Heart left ventricle (tissue), 13 donors: ENCODE measurements around the gene PALLD.

Experiments used
- CTCF ChIP-seq, 12 donors: fragments of 200-600 bp; sonication (generic) in 4 of 12; IDR thresholded peaks; one replicate each; pipeline versions ENCODE4 v1.5.0 to v1.8.0; 2018 to 2022; ENCODE audit warnings: antibody characterized with exemption in 12 of 12, mild to moderate bottlenecking in 5 of 12
- POLR2A ChIP-seq, 2 donors: fragments of 450-650 bp; IDR thresholded peaks; one replicate each; pipeline ENCODE4 v1.6.1; 2017; ENCODE audit warnings: antibody characterized with exemption in 2 of 2, mild to moderate bottlenecking in 2 of 2, moderate library complexity in 2 of 2
- donor health status: ischemic (EF 13 %, LVEDD 7.1; RV severe dilation, severe dysfunction).
- donor health status: DM: no; HTN: yes; CAD: no.
- donor health status: DM: no; HTN: no; CAD: no.
- donor health status: ischemic (EF 25% LVEDD 6.9; RV normal size, moderate dysfunction).
- donor health status: ischemic (EF 25% LVEDD 5.7; RV mildly dilated, moderate dysfunction).
- donor health status: ischemic (EF 35%, LVEDD 5.7; RV mildly dilated, moderate dysfunction).
- donor health status: nonischemic (EF 11% LVEDD 7.7; RV severe dilation, severe dysfunction).
- donor health status: DM: yes; HTN: yes; CAD: no.
- donor health status: PGD.
- donor health status: ischemic (EF 29% LVEDD 5.4; RV normal size, mild dysfunction).
- donor health status: nonischemic (EF 23%, LVEDD 6.1; RV moderate dilation, normal function).

- TF ChIP-seq CTCF (IDR thresholded peaks at IDR 0.05): no peak
- TF ChIP-seq POLR2A (IDR thresholded peaks at IDR 0.05): no peak
Observed at GRCh38 chr4:168790898-168791297, 294.0 kb downstream of the PALLD start.
